Hair follicle dermal papilla cell (primary cell): Measurements from ENCODE around the gene RBBP6. TPM values are rescaled to one million over a fixed set of nuclear protein-coding genes. Genes with fewer than 3 reads are reported as not detected.

Experiments used
- total RNA-seq: library from RNA; depleted of rRNA; stranded (reverse); fragments of >200 nt; gene quantifications from 2 replicates; pipeline ENCODE4 v1.2.3, GENCODE V29; 2012

The RBBP6 gene
- total RNA-seq, result 39.3 and 44.5 TPM in 2 replicates

GRCh38 chr16:24539295-24539849 lies at the start of gene RBBP6:
Gene RBBP6, plus strand, starts transcription at chr16:24539566. Its CDS starts 1,061 bp downstream, at chr16:24540627.

Other genes with a start within 250 kb of the RBBP6 start
- 31.0 and 55.5 TPM in 2 replicates for gene TNRC6A, start 190.1 kb downstream of the RBBP6 start, total RNA-seq